ENCODE data around the gene EXOC6B. TPM values are rescaled to one million over a fixed set of nuclear protein-coding genes. Genes with fewer than 3 reads are reported as not detected.

The EXOC6B gene
- total RNA-seq, 1 experiment from 2014 or later = 33.7 TPM

GRCh38 chr2:72162574-72162973, 663.3 kb downstream of the EXOC6B start:
- Mint-ChIP-seq H3K9me3 (no peaks in the 10 kb centered on the region), H3K27ac (no peak overlapping the region), H3K4me1 (no peaks in the 10 kb centered on the region), H3K27me3 (ENCODE audit: low read depth) (no peaks in the 10 kb centered on the region; the same call in 1 of the 2 replicates), H3K36me3 (no peaks in the 10 kb centered on the region), H3K4me3 (no peak overlapping the region)
- ChIA-PET POLR2A (no interaction called here), CTCF (no interaction called here)
- DNase-seq (ENCODE audit: low spot score) (no peak), ATAC-seq (no peak)
- TF ChIP-seq ATF1 (CRISPR knock-in tag; IDR thresholded peaks at IDR 0.05) (no peak), USF2 (CRISPR knock-in tag; IDR thresholded peaks at IDR 0.05) (no peak), ZNF263 (CRISPR knock-in tag; IDR thresholded peaks at IDR 0.05; ENCODE audit: low read depth) (no peak), MAX (CRISPR knock-in tag; IDR thresholded peaks at IDR 0.05) (no peak), SMAD4 (CRISPR knock-in tag; IDR thresholded peaks at IDR 0.05) (no peak), JAZF1 (CRISPR knock-in tag; IDR thresholded peaks at IDR 0.05) (no peak), RELA (CRISPR knock-in tag; IDR thresholded peaks at IDR 0.05; ENCODE audit: borderline replicate concordance) (no peak), CDX4 (CRISPR knock-in tag; IDR thresholded peaks at IDR 0.05; ENCODE audit: borderline replicate concordance) (no peak), NFE2L1 (CRISPR knock-in tag; IDR thresholded peaks at IDR 0.05) (no peak), NR3C1 (CRISPR knock-in tag; conservative IDR thresholded peaks at IDR 0.05; ENCODE audit: low read depth) (no peak), AFF4 (CRISPR knock-in tag; IDR thresholded peaks at IDR 0.05; ENCODE audit: borderline replicate concordance) (no peak), ZNF121 (CRISPR knock-in tag; IDR thresholded peaks at IDR 0.05) (no peak), ZSCAN18 (CRISPR knock-in tag; IDR thresholded peaks at IDR 0.05) (no peak), ZNF671 (CRISPR knock-in tag; IDR thresholded peaks at IDR 0.05) (no peak)
- TF ChIP-seq, protein P1, sequence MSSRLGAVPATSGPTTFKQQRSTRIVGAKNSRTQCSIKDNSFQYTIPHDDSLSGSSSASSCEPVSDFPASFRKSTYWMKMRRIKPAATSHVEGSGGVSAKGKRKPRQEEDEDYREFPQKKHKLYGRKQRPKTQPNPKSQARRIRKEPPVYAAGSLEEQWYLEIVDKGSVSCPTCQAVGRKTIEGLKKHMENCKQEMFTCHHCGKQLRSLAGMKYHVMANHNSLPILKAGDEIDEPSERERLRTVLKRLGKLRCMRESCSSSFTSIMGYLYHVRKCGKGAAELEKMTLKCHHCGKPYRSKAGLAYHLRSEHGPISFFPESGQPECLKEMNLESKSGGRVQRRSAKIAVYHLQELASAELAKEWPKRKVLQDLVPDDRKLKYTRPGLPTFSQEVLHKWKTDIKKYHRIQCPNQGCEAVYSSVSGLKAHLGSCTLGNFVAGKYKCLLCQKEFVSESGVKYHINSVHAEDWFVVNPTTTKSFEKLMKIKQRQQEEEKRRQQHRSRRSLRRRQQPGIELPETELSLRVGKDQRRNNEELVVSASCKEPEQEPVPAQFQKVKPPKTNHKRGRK (CRISPR knock-in tag; IDR thresholded peaks at IDR 0.05; ENCODE audit: borderline replicate concordance) = no peak
- TF ChIP-seq, protein P2, sequence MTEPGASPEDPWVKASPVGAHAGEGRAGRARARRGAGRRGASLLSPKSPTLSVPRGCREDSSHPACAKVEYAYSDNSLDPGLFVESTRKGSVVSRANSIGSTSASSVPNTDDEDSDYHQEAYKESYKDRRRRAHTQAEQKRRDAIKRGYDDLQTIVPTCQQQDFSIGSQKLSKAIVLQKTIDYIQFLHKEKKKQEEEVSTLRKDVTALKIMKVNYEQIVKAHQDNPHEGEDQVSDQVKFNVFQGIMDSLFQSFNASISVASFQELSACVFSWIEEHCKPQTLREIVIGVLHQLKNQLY (CRISPR knock-in tag; IDR thresholded peaks at IDR 0.05) = no peak
